DMS 273 (cell line): ENCODE results near the gene ATRIP.
"Not testable (repeated sequence)": the region's sequence is repeated elsewhere in the genome, so short reads cannot be mapped to it uniquely, and the experiment has no call there.

Experiments used
- DNase-seq: peaks from one replicate; lab custom pipeline; 2025; ENCODE audit not compliant: unreplicated experiment; lab: John Stamatoyannopoulos, UW

ATRIP gene

DNA sequence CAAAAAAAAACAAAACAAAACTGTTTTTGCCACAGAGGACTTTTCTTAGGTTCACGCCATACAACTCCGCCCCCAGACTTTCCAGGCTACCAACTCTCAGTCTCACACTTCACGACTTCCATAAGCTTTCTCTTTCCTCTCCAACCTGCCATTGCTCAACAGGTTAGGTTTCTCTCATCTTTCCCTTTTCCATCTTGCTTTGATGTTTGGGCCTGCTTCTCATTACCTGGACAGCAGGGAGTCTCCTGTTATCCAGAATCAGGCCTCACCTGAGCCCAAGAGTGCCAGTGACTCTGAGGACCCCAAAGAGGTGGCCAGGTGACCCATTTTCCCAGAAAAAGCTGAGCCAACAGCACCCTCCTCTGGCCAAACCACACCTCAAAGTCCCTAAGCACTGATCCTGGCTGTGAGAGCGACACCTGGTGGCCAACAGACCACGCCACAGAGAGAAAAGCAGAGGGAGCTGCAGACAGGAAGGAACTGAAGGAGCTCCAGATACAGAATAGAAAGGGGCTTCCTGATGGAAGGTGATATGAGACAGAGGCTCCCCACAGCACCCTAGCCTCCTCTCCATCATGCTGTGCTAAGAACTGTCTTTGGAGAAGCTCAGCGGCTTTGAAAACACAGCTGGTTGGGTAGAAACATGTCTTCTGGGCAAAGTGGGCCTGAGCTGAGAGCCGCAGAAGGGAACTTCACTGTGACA lies 10.6 kb upstream of the ATRIP start:
- peak; percentile 83 for DNase-seq

DNA sequence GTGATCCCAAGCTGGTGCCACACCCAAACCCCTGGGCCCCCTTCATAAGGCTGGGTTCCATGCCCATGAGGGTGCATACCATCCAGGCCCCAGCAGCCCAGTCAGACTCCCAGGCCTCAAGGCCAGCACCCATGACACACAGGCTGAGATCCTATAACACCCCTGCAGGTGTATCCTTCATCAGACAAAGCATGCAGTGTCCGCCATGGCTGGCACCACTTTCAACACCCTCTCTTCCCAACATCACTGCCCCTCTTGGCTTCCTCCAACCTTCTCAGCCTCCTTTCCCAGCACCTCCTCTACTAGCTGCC lies 10.1 kb upstream of the ATRIP start:
- DNase-seq = no peak

DNA sequence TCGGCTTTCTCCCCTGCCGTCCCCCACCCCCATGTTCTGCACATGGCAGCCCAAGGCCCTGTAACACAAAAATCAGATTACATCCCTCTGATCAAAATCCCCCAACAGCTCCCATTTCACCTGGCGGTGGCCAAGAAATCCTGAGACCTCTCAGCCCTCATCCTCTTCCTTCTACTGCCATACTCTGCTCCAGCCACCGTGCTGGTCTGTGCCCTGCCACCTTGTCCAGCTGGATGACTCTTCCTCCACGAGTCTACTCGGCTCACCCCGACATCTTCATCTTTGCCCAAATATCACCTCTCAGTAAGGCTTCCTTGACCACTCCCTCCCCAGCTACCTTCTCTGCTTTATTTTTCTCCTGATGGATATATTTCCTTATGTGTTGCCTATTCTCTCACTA lies 9.7 kb upstream of the ATRIP start:
- no peak for DNase-seq

DNA sequence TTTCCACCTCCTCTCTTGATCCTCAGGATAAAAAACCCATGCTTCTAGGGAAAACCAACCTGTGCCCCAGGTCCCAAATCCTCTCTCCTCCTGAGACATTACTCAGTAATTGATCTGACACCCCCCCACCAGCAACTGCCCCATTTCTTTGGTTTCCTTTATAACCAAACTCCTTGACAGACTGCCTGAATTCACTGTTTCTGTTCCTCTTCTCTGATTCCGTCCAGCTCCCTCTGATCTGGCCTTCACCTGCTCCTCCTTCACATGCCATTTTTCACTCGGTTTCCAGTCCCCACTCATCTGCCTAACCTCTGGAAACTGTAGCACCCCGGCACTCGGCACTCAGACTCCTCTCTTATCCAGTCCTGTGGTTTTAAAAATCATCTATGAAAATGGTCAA lies 8.7 kb upstream of the ATRIP start:
- no peak for DNase-seq

DNA sequence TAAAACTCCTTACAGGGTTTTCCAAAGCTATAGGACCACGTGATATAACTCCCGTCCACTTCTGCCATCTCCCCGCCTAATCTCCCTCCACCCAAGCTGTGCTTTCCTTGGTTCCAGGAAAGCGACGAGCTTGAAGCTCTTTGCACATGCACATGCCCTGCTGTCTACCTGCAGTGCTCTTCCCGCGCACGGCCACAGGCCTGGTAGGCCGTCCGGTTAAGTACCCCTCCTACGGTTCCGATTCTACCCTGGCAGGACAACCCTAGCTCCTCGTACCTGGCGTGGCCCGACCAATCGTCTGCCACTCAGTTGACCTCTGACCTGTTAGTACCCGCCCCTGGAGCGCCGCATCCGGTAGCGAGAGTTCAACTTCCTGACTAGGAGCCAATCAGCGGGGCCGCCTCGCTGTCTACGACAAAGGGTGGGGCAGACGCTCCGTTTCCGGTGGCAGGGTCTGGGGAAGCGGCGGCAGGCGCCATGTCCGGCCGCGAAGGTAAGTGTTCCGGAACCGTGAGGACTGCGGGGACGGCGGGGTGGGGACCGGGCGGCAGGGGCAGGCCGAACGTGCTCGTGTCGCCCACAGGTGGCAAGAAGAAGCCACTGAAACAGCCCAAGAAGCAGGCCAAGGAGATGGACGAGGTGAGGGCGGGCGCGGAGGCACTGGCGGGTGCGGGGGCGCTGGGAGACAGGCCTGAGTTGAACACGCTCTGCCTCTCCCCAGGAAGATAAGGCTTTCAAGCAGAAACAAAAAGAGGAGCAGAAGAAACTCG lies 6.5 kb upstream of the ATRIP start, which contains the start of the genes CCDC51 and TMA7:
TSS of gene CCDC51 (minus strand) at position 300 of the 770 bp plus-strand sequence. CDS start 4,991 bp downstream, outside the sequence.
TSS of gene TMA7 (plus strand) at position 438 of the 770 bp plus-strand sequence. CDS start at position 478, 40 bp downstream.
- peak; percentile 96 for DNase-seq

DNA sequence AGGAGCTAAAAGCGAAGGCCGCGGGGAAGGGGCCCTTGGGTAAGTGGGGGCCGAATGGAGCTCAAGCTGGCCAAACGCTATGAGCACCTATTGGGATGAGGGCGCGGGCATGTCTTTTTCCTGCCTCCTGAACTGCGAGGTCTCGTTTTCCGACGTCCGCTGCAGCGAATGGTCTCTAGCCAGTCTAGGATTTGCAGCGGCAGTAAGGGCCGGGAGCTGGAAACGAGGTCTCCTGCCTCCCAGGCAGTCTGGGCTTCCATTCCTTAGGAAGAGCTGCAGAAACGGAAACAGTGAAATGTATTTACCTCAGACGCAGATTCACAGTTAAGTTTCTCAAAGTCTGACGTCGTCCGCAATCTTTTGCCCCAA lies 6.0 kb upstream of the ATRIP start:
- DNase-seq = peak; percentile 35

DNA sequence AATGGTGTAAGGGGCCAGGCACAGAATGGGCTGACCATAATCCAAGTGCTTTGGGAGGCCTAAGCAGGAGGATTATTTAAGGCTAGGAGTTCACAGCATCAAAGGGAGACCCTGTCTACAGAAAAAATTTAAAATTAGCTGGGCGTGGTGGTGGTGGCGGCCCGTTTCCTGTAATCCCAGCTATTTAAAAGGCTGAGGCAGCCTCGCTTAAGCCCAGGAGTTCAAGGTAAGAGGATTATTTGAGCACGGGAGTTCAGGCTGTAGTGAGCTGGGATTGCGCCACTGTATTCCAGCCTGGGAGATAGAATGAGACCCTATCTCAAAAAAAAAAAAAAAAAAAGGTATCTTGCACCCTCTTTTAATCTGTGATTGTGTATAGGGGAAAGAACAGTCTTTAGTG lies 4.6 kb upstream of the ATRIP start:
- no peak for DNase-seq

DNA sequence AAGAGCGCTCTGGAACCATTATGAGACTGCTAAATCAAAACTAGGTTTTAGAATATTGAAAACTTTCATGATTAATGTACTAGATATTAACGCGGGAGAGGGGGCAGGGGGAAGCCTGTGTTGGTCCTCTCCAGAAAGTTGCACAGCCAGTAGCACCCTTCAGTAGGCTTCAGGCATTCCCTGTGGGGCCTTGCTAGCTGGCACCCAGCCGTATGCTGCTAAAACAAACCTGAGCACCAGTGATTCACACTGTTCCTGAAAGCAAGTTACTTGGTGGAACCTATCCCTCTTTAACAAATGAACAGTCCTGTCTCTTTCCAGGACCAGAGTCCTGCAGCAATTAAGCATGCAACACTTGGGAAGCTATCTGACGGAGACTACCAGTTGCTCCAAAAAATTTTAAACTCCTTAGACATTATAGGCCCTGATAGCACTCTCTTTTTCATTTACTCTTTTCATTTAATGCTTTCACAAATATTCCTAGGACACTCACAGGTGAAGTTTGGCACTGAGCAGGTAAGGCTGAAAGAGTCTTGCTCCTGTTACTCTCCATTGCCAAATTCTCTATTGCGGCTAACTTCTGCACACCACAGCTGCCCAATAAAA lies 1.2 kb upstream of the ATRIP start:
- DNase-seq = no peak

DNA sequence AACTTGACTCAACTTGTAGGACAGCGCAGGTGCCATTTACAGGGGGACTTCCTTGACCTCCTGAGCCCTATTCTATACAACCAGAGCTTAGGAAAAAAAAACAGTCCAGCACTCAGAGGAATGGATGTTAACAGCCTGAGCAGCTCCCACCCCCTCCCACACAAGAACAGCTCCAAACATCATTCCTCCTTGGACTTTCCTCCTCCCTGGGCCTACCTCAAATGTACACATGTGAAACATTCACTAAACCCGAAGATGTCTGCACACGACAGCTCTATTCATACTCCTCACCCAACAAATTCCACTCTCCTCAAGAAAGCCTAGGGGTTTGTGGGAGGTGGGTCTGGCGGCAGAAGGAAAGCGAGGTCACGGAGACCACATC lies 503 bp upstream of the ATRIP start:
- DNase-seq = no peak

DNA sequence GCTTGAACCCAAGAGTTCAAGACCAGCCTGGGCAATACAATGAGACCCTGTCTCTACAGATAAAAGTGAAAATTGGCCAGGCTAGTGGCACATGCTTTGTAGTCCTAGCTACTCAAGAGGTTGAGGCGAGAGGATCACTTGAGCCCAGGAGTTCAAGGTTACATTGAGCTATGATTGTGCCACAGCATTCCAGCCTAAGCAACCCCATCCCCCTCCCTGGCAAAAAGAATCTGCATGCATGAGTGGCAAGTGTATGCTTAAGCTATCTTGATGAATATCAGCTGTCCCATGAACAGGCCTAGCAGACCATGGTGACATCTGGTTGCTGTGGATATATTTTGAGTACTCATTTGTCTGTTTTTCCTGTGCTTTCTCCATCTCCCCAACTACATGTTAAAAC lies 4.7 kb downstream of the ATRIP start:
- DNase-seq = no peak

DNA sequence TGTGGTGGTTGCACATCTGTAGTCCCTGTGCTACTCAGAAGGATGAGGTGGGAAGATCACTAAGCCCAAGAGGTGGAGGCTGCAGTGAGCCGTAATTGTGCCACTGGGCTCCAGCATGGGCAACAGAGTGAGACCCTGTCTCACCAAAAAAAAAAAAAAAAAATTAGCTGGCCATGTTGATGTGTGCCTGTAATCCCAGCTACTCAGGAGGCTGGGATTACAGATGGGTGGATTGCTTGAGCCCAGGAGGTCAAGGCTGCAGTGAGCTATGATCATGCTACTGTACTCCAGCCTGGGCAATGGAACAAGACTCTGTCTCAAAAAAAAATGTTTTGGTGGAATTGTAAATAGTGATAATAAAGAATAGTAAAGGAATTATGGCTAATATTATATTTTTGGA lies 9.9 kb downstream of the ATRIP start:
- no peak for DNase-seq

DNA sequence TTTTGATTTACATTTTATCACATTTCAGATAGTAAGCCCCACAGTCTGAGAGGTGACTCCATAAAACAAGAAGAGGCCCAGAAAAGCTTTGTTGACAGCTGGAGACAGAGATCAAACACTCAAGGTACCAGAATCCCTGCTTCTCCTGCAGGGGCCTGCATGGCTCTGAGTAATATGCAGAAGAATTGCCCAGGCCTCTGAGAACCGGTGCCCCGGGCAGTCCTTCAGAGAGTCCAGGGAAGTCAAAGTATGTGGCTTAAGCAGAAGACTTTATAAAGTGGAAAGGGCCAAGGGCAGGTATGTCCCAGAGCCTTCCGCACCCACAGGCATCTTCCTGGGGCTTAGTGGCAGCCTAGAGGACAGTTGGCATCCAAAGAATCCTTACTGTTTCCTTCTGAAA lies 12.8 kb downstream of the ATRIP start:
- DNase-seq = no peak

DNA sequence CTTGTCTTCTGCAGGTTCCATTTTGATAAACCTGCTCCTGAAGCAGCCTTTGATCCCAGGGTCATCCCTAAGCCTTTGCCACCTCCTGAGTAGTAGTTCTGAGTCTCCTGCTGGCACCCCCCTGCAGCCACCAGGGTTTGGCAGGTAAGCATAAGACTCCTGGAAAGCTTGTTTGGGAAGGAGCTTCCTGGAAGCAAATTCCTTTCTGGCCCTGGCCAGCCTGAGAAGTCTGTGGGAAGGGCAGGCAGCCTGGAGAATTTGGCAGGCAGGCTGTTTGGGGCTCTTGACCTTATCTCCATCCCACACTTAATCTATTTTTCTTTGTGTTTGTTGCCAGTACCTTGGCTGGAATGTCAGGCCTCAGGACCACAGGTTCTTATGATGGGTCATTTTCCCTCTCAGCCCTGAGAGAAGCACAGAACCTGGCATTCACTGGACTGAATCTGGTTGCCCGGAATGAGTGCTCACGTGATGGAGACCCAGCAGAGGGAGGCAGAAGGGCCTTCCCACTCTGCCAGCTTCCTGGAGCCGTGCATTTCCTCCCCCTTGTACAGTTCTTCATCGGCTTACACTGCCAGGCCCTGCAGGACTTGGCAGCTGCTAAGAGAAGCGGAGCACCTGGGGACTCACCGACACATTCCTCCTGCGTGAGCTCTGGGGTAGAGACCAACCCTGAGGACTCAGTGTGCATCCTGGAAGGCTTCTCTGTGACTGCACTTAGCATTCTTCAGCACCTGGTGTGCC lies 13.4 kb downstream of the ATRIP start:
- no peak for DNase-seq

DNA sequence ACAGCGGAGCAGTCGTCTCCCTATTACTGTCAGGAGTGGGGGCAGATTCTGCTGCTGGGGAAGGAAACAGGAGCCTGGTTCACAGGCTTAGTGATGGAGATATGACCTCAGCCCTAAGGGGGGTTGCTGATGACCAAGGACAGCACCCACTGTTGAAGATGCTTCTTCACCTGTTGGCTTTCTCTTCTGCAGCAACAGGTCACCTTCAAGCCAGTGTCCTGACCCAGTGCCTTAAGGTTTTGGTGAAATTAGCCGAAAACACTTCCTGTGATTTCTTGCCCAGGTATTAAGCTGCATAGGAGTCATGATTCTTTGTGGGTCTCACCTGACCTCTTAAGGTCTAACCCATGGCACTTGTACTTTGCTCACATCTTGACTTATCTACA lies 14.0 kb downstream of the ATRIP start:
- DNase-seq = no peak

DNA sequence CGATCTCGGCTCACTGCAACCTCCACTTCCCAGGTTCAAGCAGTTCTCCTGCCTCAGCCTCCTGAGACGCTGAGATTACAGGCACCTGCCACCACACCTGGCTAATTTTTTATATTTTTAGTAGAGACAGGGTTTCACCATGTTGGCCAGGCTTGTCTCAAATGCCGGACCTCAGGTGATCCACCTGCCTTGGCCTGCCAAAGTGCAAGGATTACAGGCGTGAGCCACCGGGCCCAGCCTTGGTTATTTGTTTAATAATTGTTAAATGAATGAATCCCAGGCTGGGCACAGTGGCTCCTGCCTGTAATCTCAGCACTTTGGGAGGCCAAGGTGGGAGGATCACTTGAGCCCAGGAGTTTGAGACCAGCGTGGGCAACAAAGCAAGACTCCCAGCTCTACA lies 15.2 kb downstream of the ATRIP start:
- DNase-seq = not testable (repeated sequence)

DNA sequence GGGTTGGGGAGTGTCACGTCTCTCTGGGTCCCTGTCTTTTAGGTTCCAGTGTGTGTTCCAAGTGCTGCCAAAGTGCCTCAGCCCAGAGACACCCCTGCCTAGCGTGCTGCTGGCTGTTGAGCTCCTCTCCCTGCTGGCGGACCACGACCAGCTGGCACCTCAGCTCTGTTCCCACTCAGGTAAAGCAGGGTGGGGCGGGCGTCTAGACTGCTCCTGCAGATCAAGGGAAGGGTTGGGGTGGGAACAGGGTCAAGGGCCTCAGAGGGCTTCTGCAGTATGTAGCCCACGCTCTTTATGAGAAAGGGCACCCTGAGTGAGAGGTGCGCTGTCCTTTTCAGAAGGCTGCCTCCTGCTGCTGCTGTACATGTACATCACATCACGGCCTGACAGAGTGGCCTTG lies 17.2 kb downstream of the ATRIP start:
- no peak for DNase-seq

DNA sequence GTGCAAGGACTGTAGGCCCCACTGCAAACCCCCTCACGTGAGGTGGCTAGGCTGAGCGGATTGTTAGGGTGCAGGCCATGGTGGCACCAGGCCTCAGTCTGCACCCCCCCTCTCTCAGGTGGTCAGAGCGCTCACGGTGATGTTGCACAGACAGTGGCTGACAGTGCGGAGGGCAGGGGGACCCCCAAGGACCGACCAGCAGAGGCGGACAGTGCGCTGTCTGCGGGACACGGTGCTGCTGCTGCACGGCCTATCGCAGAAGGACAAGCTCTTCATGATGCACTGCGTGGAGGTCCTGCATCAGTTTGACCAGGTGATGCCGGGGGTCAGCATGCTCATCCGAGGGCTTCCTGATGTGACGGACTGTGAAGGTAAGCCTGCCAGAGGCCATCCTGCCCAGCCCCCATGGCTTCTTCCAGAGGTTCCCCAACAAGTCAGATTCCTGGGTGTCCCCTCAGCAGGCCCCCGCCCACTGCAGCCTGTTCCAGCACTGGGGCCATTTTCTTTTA lies 18.2 kb downstream of the ATRIP start:
- DNase-seq = no peak

DNA sequence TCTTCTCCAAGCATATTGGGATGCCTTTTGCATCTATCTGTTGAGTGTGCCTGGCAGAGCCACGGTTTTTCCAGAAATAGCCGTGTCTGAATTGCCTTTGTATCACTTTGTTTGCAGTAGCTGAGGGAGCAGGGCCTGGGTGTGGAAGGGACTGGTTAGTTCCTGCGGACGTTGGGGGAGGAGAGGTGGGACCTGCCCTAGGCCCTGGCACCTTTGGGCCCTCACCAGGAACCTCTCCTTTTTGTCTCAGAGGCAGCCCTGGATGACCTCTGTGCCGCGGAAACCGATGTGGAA lies 18.6 kb downstream of the ATRIP start:
- DNase-seq = no peak

DNA sequence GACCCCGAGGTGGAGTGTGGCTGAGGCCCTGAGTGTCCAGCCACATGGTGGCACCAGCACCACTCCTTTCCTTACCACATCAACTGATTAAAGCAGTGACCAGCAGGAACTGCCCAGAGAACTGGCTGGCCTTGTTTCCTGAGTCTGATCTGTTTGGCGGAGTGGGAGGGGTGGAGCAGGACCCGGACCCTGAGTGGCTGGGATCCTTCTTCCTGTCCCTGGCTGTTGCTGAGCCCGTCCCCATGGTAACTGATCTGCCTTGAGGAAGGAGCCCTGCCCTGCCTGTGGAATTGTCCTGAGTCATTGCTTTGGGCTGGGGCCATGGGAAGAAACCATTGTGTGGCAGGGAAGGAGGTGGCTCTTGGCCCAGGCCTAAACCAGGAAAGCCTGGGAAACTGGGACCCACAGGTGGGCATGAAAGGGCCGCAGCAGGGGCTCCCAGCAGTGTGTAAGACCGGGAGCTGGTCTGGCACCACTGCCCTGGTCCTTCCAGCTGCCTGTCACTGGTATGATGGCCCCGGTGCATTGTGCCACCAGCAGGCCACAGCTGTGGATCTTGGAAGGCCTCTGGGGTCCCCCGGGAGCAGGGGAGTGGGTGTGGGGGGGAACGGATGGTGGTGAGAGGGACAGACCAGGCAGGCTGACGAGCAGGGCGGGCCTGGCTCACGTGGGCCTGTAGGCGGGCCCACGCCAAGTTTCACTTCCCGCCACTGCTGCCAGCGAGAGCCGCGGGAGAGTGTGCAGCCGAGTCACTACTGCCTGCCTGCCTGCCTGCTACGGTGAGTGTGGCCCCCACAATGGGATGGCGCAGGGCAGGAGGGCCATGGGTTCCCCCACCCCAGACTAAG lies 19.2 kb downstream of the ATRIP start:
- DNase-seq = peak; percentile 82

DNA sequence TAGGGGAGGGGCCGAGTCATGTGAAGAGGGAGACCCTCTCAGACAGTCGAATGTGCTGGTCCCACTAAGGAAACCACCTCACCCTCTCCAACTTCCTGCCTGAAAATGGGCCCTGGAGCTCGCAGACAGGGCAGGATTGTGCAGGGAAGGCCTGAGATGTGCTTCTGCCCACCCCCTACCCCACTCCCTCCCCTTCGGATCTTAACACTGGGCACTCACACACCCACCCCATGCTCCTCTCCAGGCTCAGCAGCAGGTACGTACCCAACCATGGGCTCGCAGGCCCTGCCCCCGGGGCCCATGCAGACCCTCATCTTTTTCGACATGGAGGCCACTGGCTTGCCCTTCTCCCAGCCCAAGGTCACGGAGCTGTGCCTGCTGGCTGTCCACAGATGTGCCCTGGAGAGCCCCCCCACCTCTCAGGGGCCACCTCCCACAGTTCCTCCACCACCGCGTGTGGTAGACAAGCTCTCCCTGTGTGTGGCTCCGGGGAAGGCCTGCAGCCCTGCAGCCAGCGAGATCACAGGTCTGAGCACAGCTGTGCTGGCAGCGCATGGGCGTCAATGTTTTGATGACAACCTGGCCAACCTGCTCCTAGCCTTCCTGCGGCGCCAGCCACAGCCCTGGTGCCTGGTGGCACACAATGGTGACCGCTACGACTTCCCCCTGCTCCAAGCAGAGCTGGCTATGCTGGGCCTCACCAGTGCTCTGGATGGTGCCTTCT lies 20.0 kb downstream of the ATRIP start:
- peak; percentile 20 for DNase-seq
